WERI-Rb-1 (cell line): ENCODE results near the gene EN2.

Source experiments
- DNase-seq: peaks from one replicate; pipeline ENCODE4 v3.0.0-alpha.2; 2020
- H3K27ac ChIP-seq: fragments of 250-450 bp; sonication (Bioruptor Pico); 2 replicates; pipeline ENCODE4 v1.5.1; 2020; ENCODE audit warnings: mild to moderate bottlenecking, moderate library complexity
- H3K27me3 ChIP-seq: fragments of 250-450 bp; sonication (Bioruptor Pico); 2 replicates; pipeline ENCODE4 v1.5.1; 2021; ENCODE audit warnings: mild to moderate bottlenecking, low read depth, moderate library complexity; ENCODE audit not compliant: insufficient read depth, severe bottlenecking
- H3K36me3 ChIP-seq: fragments of 250-450 bp; sonication (Bioruptor Pico); 2 replicates; pipeline ENCODE4 v1.5.1; 2020; ENCODE audit warnings: mild to moderate bottlenecking, moderate library complexity
- H3K4me3 ChIP-seq: 2 replicates; pipeline ENCODE4 v1.5.1; 2011; ENCODE audit warnings: low read depth, mild to moderate bottlenecking, control low read depth, low read length
- H3K9me3 ChIP-seq: fragments of 250-450 bp; sonication (Bioruptor Pico); 2 replicates; pipeline ENCODE4 v1.5.1; 2021; ENCODE audit warnings: mild to moderate bottlenecking, moderate library complexity; ENCODE audit not compliant: severe bottlenecking
- TF ChIP-seq, protein P1 (sequence below): IDR thresholded peaks from 2 replicates; pipeline ENCODE4 v1.5.1; 2011; ENCODE audit warnings: low read depth, mild to moderate bottlenecking, control low read depth, inconsistent platforms, low read length

Gene EN2

DNA sequence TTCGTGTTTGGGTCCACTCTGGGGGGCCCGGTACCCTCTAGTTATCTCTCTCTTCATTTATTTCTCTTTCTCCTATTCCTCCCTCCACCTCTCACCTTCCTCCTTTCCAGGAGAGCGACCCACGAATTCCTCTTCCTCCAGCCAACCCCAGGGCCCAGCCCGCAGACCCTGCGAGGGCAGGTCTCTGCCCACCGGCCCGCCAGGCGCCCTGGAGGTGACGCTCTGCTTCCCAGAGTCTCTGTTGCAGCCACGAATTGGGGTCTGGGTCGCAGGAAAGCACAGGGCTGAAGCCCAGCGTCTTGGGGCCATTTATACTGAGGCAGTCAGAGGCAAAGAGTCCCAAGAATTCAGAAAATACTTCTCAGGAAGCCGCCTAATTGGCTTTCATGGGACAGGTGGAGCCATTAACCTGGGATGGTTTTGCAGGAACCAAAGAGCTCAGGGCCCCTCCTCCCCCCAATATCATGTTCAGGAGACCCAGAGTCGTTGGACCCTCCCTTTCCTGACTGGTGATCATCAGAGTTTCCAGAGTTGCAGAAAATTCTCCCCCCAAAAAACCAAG lies 2.7 kb upstream of the EN2 start:
- H3K27me3 ChIP-seq = peaks cover 95% of the 10 kb centered on the region
- TF ChIP-seq, protein P1, sequence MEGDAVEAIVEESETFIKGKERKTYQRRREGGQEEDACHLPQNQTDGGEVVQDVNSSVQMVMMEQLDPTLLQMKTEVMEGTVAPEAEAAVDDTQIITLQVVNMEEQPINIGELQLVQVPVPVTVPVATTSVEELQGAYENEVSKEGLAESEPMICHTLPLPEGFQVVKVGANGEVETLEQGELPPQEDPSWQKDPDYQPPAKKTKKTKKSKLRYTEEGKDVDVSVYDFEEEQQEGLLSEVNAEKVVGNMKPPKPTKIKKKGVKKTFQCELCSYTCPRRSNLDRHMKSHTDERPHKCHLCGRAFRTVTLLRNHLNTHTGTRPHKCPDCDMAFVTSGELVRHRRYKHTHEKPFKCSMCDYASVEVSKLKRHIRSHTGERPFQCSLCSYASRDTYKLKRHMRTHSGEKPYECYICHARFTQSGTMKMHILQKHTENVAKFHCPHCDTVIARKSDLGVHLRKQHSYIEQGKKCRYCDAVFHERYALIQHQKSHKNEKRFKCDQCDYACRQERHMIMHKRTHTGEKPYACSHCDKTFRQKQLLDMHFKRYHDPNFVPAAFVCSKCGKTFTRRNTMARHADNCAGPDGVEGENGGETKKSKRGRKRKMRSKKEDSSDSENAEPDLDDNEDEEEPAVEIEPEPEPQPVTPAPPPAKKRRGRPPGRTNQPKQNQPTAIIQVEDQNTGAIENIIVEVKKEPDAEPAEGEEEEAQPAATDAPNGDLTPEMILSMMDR = no peak
- no peaks in the 10 kb centered on the region for H3K36me3 ChIP-seq
- no peak overlapping the region for H3K4me3 ChIP-seq
- no peaks in the 10 kb centered on the region for H3K9me3 ChIP-seq
- no peak for DNase-seq
- no peak overlapping the region for H3K27ac ChIP-seq

DNA sequence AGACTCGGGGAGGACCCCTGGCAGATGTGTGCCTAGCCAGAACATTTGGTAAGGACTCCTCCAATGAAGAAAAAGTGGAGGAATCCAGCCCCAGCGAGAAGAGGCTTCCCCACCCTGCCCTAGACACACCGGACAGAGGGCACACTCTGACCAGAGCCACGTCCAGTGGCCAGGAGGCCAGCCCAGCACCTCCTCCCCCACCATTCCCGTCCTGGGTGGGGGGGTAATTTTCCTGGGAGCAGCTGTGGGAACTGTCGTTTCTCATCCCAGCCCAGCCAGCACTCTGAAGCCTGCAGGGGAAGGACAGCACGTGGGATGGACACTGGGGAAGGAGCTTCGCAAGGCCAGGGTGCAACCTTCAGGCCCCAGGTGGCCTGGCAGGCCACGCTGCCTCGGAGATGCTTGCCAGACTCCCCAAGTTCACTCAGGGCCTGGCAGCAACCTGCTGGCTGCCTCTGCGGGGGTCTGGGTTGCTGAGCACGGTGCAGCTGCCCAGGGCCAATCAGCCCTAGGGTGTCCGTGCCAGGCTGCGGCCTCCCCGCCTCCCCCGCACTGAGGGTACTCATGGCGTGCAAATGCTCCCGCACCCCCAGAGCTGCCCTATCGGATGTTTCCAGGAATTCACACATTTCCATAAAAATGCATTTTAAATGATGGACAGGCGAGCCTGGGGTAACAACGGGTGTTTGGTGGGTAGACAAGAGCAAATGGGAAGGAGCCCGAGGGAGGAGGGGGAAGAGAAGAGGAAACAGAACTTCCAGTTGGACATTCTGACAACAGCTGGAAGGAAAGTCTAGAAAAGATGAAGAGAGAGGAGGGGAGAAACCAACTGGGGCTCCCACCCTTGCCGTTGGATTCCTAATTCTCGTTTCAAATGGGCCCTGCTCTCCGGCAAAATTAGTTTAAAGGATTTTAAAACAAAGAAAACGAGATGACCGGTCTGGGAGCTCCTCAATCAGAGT lies 1.9 kb upstream of the EN2 start:
- TF ChIP-seq, protein P1 = no peak
- Histone ChIP-seq H3K4me3 (no peak overlapping the region), H3K9me3 (no peaks in the 10 kb centered on the region)

DNA sequence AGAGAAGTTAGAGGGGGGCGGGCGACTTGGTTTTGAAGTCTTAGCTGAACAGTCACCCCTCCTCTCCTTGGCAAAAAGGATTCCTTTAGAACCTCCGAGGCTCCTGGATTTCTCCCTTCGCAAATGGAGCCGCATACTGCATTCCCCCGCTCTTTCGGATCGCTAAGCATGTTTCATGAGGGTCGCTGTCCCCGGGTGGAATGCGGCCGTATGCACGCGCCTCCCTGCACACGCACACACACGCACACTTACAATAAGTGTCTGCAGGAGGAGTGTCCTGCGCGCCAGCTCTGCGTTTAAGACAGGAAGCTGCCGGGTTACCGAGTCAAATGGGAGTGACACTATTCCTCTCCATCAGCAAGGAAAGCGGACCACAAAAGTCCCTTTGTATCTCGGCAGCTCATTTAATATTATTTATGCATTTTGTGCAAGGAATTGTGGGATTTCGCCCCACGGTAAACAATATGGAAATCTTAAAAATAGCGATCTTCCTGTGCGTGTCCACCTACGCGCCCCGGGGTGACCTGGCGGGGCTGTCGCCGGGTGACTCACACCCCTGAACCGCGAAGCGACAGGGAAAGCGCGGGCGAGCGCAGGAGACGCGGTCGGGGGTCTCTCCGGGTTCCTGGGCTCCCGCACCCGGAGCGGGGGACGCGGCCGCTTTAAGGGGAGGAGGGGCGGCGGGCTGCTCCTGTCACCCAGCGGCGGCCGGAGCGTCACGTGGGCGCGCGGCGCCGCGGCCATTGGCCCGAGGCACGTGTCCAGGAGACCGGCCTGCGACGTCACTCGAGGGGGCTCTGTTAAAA lies 988 bp upstream of the EN2 start:
- H3K4me3 ChIP-seq = peak overlapping the region; percentile 66
- no peaks in the 10 kb centered on the region for H3K36me3 ChIP-seq
- no peak overlapping the region for H3K27ac ChIP-seq
- H3K9me3 ChIP-seq = no peaks in the 10 kb centered on the region
- DNase-seq = peak; percentile 71
- TF ChIP-seq, protein P1 = no peak
- H3K27me3 ChIP-seq = peaks cover 95% of the 10 kb centered on the region

More for the DNA sequence above, 1.9 kb upstream of the EN2 start:
- Histone ChIP-seq H3K27me3 (peaks cover 95% of the 10 kb centered on the region), H3K27ac (no peak overlapping the region), H3K36me3 (no peaks in the 10 kb centered on the region)
- DNase-seq = no peak

DNA sequence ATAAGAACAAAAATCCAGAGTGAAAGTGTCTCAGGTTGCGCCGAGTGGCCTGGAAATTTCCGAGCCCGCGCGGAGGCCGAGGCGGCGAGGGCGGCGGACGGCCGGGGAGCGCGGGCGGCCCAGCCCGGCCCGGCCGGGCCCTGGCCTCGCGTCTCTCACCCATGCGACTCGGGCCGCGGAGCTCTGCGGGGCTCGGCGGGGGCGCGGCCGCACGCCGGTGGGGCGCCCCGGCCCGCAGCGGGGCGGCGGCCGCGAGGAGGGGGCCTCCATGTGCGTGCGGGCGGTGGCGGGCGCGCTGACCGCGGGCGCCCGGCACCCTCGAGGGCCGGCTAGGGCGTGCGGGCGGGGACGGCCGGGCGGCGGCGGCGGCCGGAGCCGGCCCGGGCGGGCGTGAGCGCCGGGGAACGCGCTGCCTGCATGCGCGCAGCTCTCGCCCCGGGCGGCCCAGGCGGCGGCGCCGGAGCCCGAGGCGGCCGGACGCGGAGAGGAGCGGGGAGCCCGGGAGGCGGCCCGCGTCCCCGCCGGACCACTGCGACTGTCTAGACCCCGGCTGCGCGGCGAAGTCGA lies 302 bp upstream of the EN2 start:
- Histone ChIP-seq H3K9me3 (no peaks in the 10 kb centered on the region), H3K27ac (no peak overlapping the region), H3K4me3 (peak overlapping the region; percentile 66), H3K27me3 (peaks cover 92% of the 10 kb centered on the region), H3K36me3 (no peaks in the 10 kb centered on the region)
- no peak for DNase-seq
- TF ChIP-seq, protein P1 = no peak

DNA sequence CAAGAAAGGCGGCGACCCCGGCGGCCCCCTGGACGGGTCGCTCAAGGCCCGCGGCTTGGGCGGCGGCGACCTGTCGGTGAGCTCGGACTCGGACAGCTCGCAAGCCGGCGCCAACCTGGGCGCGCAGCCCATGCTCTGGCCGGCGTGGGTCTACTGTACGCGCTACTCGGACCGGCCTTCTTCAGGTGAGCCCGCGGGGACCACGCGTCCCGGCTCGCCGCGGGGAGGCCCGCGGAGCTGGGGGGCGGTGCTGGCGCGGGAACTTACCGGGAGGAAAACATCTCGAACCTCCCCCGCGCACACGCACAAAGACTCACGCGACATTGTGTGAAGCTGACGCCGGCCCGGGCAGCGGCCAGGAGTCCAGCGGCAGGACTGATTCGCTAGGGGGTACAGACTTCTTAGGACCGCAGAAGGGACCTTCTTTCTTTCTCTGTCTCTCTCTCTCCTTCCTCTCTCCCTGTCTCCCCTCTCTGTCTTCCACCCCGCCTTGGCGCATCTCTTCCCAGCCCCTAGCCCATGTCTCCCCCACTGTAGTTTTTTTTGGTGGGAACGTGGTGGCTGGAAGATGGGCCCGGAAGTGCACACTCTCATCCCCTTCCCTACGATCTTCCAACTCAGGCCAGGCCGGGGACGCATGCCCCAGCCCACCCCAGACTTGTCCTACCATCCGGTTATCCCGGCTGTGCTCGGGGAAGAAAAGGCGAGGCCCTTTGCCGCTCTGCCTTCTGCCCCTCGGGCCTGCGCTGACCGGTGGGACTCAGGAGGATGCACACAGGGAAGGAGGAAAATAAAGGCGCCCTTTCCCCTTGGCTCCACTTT lies 1.2 kb downstream of the EN2 start:
- Histone ChIP-seq H3K4me3 (no peak overlapping the region), H3K27me3 (peaks cover 86% of the 10 kb centered on the region), H3K27ac (no peak overlapping the region), H3K36me3 (no peaks in the 10 kb centered on the region), H3K9me3 (no peaks in the 10 kb centered on the region)
- TF ChIP-seq, protein P1 = no peak
- DNase-seq = no peak
